ENCODE data around the gene RPL5. TPM values are rescaled to one million over a fixed set of nuclear protein-coding genes. Genes with fewer than 3 reads are reported as not detected.

Gene RPL5
- total RNA-seq (2022; extraction: Qiagen RNA extraction): 1,156 to 1,209 TPM (median 1,181 TPM) in 5 replicates

DNA sequence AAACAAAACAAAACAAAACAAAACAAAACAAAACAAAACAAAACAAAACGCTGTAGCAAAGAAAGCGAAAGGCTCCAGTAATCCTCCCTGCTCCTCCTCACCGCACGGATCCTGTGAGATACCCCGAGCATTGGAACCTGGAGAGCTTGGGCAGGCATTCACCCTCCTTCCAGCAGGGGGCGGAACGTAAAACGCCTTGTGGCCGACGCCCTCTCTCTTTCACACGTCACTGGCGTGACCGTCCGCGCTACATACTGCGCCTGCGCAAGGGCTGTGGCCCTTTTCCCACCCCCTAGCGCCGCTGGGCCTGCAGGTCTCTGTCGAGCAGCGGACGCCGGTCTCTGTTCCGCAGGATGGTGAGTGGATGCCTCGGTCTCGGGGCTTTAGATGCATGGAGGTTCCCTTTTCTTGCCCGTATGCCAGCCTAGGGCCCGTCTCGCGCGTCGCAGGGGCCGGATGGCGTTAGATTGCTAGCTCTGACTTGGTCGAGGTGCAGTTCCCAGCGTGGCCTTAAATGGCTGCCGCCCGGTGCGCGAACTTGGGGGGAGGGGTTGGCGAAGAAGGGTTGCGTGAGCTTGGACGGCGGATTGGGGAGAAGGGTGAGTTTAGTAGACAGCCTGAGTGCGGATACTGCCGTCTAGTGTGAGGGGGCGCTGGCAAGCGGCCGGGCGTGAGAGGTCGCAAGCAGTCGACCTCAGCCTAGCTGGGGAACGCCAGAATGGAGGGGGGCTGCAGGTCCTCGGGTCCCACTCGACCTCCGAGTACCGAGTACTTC lies at the start of gene RPL5:
Gene RPL5 (plus strand): TSS at position 279 of the 775 bp plus-strand sequence. CDS start 75 bp downstream, at position 354.

DNA sequence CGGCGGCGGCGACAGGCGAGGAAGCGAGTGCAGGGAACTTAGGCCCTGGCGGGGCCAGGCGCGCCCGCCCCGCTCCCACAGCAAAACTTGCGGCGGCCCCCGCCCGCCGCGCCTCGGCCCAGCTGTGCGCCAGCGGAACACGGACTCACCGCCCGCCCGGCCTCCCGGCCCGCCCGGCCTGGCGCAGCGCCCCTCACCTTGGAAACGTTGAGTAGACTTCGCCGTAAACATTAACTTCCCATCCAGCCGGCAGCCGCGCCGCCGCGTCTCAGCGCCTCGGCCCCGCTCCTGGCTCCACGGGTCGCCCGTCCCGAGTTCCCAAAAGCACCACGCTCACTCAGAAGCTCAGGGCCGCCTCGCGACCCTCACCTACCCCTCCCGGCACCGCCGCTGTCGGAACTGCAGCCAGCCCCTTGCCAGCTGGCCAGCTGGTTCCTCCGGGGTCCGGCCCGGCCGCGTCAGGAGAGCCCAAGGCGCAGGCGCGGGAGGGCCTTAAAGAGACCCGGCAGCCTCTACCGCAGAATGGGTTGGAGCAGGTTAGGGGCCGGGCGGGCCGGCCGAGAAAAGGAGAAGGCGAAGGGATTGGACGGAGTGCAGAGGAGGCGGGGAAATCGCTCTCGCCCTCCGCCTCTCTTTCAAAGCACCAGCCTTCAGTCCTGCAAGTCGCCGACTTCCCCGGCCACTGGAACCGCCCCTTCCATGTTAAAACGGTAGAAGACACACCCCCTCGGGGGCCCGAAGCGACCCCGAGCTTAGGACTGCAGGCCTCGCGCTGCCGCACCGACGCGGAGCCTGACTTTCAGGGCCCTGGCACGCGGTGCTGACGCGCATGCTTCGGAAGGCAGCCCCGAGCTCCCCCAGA lies 47.0 kb upstream of the RPL5 start, which contains the start of gene EVI5:
Gene EVI5 (minus strand): TSS at position 470 of the 862 bp plus-strand sequence. CDS start 48,562 bp downstream, outside the sequence.

Other genes starting within 250 kb of the RPL5 start
- 4.5 to 10.4 TPM (median 6.5 TPM) in 5 replicates for gene EVI5, start 46.9 kb upstream of the RPL5 start, total RNA-seq (2022; extraction: Qiagen RNA extraction)
- 6.8 to 11.6 TPM (median 8.6 TPM) in 5 replicates for gene DIPK1A, start 129.4 kb downstream of the RPL5 start, total RNA-seq (2022; extraction: Qiagen RNA extraction)
- gene MTF2, start 247.2 kb downstream of the RPL5 start, total RNA-seq (2022; extraction: Qiagen RNA extraction): 9.3 to 16.9 TPM (median 12.3 TPM) in 5 replicates